Measurements from ENCODE around the gene MRPS16.
"Not testable (repeated sequence)": the region's sequence is repeated elsewhere in the genome, so short reads cannot be mapped to it uniquely, and the experiment has no call there.

- not testable (repeated sequence) for TF ChIP-seq CTCF (IDR thresholded peaks at IDR 0.05; ENCODE audit: insufficient read depth, low read length); POLR2AphosphoS5 (IDR thresholded peaks at IDR 0.05; ENCODE audit: low read depth); GABPA (IDR thresholded peaks at IDR 0.05; ENCODE audit: low read depth); REST (IDR thresholded peaks at IDR 0.05; ENCODE audit: insufficient replicate concordance, low read depth)
Observed at GRCh38 chr10:73258612-73259011, 6.2 kb upstream of the MRPS16 start.

Data from HL-60 (cell line).